ENCODE measurements around the gene ZNF234. TPM values are rescaled to one million over a fixed set of nuclear protein-coding genes. Genes with fewer than 3 reads are reported as not detected.

Gene ZNF234
- total RNA-seq, 1 donor from 2014 or later, result 11.3 TPM

GRCh38 chr19:44176590-44176989 lies 35.2 kb downstream of the ZNF234 start:
- H3K4me3 ChIP-seq, result no peak overlapping the region
- intact Hi-C loops (cut with DNase I), result no loop called here

DNA sequence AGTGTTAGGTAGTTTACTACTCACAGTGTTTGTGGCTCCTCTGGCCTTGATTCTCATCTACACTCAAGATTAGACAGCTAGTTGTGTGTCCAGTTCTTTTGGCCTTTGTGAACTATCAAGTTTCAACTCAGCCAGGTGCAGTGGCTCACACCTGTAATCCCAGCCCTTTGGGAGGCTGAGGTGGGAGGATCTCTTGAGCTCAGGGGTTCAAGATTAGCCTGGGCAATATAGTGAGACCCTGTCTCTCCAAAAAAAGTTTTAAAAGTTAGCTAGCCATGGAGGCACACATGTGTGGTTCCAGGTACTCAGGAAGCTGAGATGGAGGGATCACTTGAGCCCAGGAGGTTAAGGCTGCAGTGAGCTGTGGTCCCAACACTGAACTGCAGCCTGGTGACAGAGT lies 39.6 kb downstream of the ZNF234 start:
- no peak for TF ChIP-seq POLR2A (IDR thresholded peaks at IDR 0.05)
- no peak for TF ChIP-seq POLR2AphosphoS5 (IDR thresholded peaks at IDR 0.05; ENCODE audit: insufficient read depth in 1 of 2, low read depth in 1 of 2)
- TF ChIP-seq, protein P1, sequence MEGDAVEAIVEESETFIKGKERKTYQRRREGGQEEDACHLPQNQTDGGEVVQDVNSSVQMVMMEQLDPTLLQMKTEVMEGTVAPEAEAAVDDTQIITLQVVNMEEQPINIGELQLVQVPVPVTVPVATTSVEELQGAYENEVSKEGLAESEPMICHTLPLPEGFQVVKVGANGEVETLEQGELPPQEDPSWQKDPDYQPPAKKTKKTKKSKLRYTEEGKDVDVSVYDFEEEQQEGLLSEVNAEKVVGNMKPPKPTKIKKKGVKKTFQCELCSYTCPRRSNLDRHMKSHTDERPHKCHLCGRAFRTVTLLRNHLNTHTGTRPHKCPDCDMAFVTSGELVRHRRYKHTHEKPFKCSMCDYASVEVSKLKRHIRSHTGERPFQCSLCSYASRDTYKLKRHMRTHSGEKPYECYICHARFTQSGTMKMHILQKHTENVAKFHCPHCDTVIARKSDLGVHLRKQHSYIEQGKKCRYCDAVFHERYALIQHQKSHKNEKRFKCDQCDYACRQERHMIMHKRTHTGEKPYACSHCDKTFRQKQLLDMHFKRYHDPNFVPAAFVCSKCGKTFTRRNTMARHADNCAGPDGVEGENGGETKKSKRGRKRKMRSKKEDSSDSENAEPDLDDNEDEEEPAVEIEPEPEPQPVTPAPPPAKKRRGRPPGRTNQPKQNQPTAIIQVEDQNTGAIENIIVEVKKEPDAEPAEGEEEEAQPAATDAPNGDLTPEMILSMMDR (IDR thresholded peaks at IDR 0.05), result no peak
- no peak for DNase-seq (ENCODE audit: extremely low spot score in 2 of 2)
- Histone ChIP-seq H3K4me1 (no peaks in the 10 kb centered on the region), H3K27ac (no peak overlapping the region), H3K36me3 (peaks cover 0 to 18% of the 10 kb centered on the region in 2 donors), H3K27me3 (no peaks in the 10 kb centered on the region), H3K4me3 (no peak overlapping the region), H3K9me3 (peaks cover 41% of the 10 kb centered on the region)
- intact Hi-C loops (cut with DNase I), result no loop called here

More at GRCh38 chr19:44176590-44176989, 35.2 kb downstream of the ZNF234 start:
- no peak for DNase-seq (ENCODE audit: extremely low spot score in 2 of 2)
- TF ChIP-seq POLR2AphosphoS5 (IDR thresholded peaks at IDR 0.05; ENCODE audit: insufficient read depth in 1 of 2, low read depth in 1 of 2), result no peak
- TF ChIP-seq, protein P1 (IDR thresholded peaks at IDR 0.05), result no peak
- no peak for TF ChIP-seq POLR2A (IDR thresholded peaks at IDR 0.05)
- H3K27me3 ChIP-seq, result no peaks in the 10 kb centered on the region
- no peak overlapping the region for H3K27ac ChIP-seq
- peaks cover 76% of the 10 kb centered on the region for H3K9me3 ChIP-seq
- no peaks in the 10 kb centered on the region for H3K4me1 ChIP-seq
- peaks cover 20 to 62% of the 10 kb centered on the region in 2 donors for H3K36me3 ChIP-seq

- H3K36me3 ChIP-seq, result peaks cover 0 to 6% of the 10 kb centered on the region in 2 donors
- H3K27ac ChIP-seq, result no peak overlapping the region
- TF ChIP-seq, protein P1 (IDR thresholded peaks at IDR 0.05), result no peak
- no peak for TF ChIP-seq POLR2A (IDR thresholded peaks at IDR 0.05)
- no peak for TF ChIP-seq POLR2AphosphoS5 (IDR thresholded peaks at IDR 0.05; ENCODE audit: insufficient read depth in 1 of 2, low read depth in 1 of 2)
- H3K4me1 ChIP-seq, result no peaks in the 10 kb centered on the region
- DNase-seq (ENCODE audit: extremely low spot score in 2 of 2), result no peak
- peaks cover 29% of the 10 kb centered on the region for H3K9me3 ChIP-seq
- intact Hi-C loops (cut with DNase I), result no loop called here
- H3K27me3 ChIP-seq, result no peaks in the 10 kb centered on the region
- no peak overlapping the region for H3K4me3 ChIP-seq
Measured at GRCh38 chr19:44182145-44182544, 40.8 kb downstream of the ZNF234 start.

GRCh38 chr19:44190020-44190419 lies 48.7 kb downstream of the ZNF234 start:
- Histone ChIP-seq H3K27me3 (no peaks in the 10 kb centered on the region), H3K36me3 (peaks cover 0 to 2% of the 10 kb centered on the region in 2 donors), H3K4me3 (no peak overlapping the region), H3K9me3 (peaks cover 11% of the 10 kb centered on the region), H3K4me1 (no peaks in the 10 kb centered on the region), H3K27ac (no peak overlapping the region)
- TF ChIP-seq POLR2AphosphoS5 (IDR thresholded peaks at IDR 0.05; ENCODE audit: insufficient read depth in 1 of 2, low read depth in 1 of 2), result no peak
- TF ChIP-seq POLR2A (IDR thresholded peaks at IDR 0.05), result no peak
- TF ChIP-seq, protein P1 (IDR thresholded peaks at IDR 0.05), result no peak
- DNase-seq (ENCODE audit: extremely low spot score in 2 of 2), result no peak
- intact Hi-C loops (cut with DNase I), result no loop called here

DNA sequence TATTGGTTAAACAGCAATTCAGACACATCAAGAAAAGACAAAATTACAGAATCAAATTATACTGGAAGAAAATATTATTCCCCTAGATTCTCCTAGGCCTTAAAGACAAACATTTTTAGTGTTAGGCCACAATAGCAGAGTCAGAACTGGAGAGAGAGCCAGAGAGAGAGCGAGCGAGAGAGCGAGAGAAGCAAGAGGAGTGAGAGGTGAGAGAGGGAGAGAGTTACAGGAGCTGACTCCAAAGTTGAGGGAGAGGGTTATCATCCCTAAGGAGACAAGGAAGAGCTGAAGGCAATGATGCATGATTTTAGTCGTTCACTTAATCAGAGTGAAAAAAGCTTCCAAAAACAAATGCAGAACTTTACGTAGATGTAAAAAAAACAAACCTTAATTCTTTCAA lies 50.8 kb downstream of the ZNF234 start:
- Histone ChIP-seq H3K4me3 (no peak overlapping the region), H3K9me3 (peaks cover 17% of the 10 kb centered on the region), H3K36me3 (peaks cover 0 to 4% of the 10 kb centered on the region in 2 donors), H3K27ac (no peak overlapping the region), H3K4me1 (no peaks in the 10 kb centered on the region), H3K27me3 (no peaks in the 10 kb centered on the region)
- TF ChIP-seq POLR2AphosphoS5 (IDR thresholded peaks at IDR 0.05; ENCODE audit: insufficient read depth in 1 of 2, low read depth in 1 of 2), result no peak
- TF ChIP-seq POLR2A (IDR thresholded peaks at IDR 0.05), result no peak
- TF ChIP-seq, protein P1 (IDR thresholded peaks at IDR 0.05), result no peak
- no peak for DNase-seq (ENCODE audit: extremely low spot score in 2 of 2)
- intact Hi-C loops (cut with DNase I), result no loop called here
